Stomach (tissue), 9 donors: Measurements from ENCODE around the gene LITAF. TPM values are rescaled to one million over a fixed set of nuclear protein-coding genes. Genes with fewer than 3 reads are reported as not detected.

Experiments
- DNase-seq, 2 donors: peaks; one replicate each; pipeline versions ENCODE4 v3.0.0 to v3.0.0-alpha.2; 2013 to 2019
- H3K27ac ChIP-seq, 5 donors: fragments of 200-600 bp in 4 of 5; sonication (generic) in 4 of 5; one replicate each; pipeline ENCODE4 v1.5.1; 2013 to 2019; ENCODE audit warnings: mild to moderate bottlenecking in 1 of 5, moderate library complexity in 1 of 5
- H3K27me3 ChIP-seq, 3 donors: fragments of 200-600 bp; sonication (generic); one replicate each; pipeline ENCODE4 v1.5.1; 2017 to 2019; ENCODE audit warnings: mixed run types in 1 of 3
- H3K36me3 ChIP-seq, 4 donors: fragments of 200-600 bp; sonication (generic); 1 replicate in 3 of 4; 2 replicates in 1 of 4; pipeline ENCODE4 v1.5.1; 2016 to 2019
- H3K4me1 ChIP-seq, 4 donors: fragments of 200-600 bp; sonication (generic); one replicate each; pipeline ENCODE4 v1.5.1; 2016 to 2019
- H3K4me3 ChIP-seq, 4 donors: fragments of 200-600 bp; sonication (generic) in 3 of 4; one replicate each; pipeline ENCODE4 v1.5.1; 2016 to 2019; ENCODE audit warnings: mild to moderate bottlenecking in 1 of 4
- H3K9me3 ChIP-seq, 4 donors: fragments of 200-600 bp; sonication (generic); one replicate each; pipeline ENCODE4 v1.5.1; 2016 to 2019
- EP300 ChIP-seq: sonication (generic); formaldehyde crosslinking; IDR thresholded peaks from one replicate; pipeline ENCODE4 v1.6.1; 2017; ENCODE audit warnings: antibody characterized with exemption
- POLR2A ChIP-seq, 4 donors: fragments of 450-650 bp; IDR thresholded peaks; one replicate each; pipeline ENCODE4 v1.6.1; 2016; ENCODE audit warnings: antibody characterized with exemption in 4 of 4, control low read depth in 2 of 4, mild to moderate bottlenecking in 1 of 4, moderate library complexity in 1 of 4
- POLR2AphosphoS5 ChIP-seq, 3 donors: sonication (generic); formaldehyde crosslinking; IDR thresholded peaks; one replicate each; pipeline ENCODE4 v1.6.1; 2016; ENCODE audit warnings: antibody characterized with exemption in 3 of 3
- WGBS, 5 donors: extraction: QIAGEN DNeasy Blood & Tissue Kit in 3 of 5; methylation state at CpG; one replicate each; pipeline versions ENCODE4 v1.1.5 to v1.1.7; 2013 to 2018; 5-methylcytosine and 5-hydroxymethylcytosine counted together
- intact Hi-C: fragments of 100-400 bp; cut with DNase I; formaldehyde crosslinking; loops from one replicate; pipeline ENCODE4 v1.15.1; 2023; ENCODE audit warnings: low total_unique reads
- polyA plus RNA-seq, 3 donors: library from polyadenylated mRNA; stranded (reverse); fragments of 200-250 nt; gene quantifications; one replicate each; pipeline ENCODE4 v1.2.3, GENCODE V29; 2013
- total RNA-seq, 5 donors: library from RNA; depleted of rRNA; stranded (reverse); fragments of >200 nt; gene quantifications; one replicate each; pipeline versions ENCODE4 v1.1.0 to v1.2.3, GENCODE V29; 2014 to 2016
- TF ChIP-seq, protein P1 (sequence below), 7 experiments: fragments of 450-650 bp in 4 of 7; fragments of 200-600 bp in 3 of 7; sonication (generic) in 3 of 7; IDR thresholded peaks; one replicate each; pipeline ENCODE4 v1.5.1; 2016 to 2019; ENCODE audit warnings: antibody characterized with exemption in 7 of 7, control low read depth in 2 of 7, mild to moderate bottlenecking in 1 of 7
- donor health status: healthy with polysubstance abuse.
- donor health status: Bipolar disorder and iron deficiency.
- donor health status: healthy.

Gene LITAF
- total and polyA plus RNA-seq, 8 donors: 9.8 to 211 (median 60.2) TPM

DNA sequence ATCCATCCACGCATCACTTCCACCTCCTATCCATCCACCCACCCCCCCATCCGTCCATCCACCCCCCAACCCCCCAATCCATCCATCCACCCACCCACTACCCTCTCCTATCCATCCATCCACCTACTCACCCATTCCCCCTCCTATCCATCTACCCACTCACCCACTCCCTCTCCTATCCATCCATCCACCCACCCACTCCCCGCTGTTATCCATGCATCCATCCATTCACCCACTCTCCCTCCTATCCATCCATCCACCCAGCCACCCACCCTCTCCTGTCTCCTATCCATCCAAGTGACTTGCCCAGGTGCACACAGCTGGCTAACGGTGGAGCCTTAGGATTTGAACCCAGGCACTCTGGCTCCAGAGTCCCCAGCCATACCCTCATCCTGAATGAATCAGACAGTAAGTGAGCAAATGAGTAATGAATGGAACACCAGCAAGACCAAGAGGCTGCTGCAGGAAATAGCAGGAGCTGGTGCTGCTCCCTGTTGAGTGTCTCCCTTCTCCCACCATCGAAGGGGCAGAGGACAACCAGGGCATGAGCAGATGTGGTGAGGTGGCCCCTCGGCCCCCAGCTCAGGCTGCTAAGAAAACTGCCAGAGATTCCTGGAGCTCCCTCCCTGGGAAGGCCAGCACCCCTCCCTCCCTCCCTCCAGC lies 62.5 kb downstream of the LITAF start:
- Histone ChIP-seq H3K9me3 (peaks cover 0 to 11% (median 7%) of the 10 kb centered on the region in 4 donors), H3K4me1 (peaks cover 0 to 5% (median 0%) of the 10 kb centered on the region in 4 donors), H3K27me3 (peaks cover 0 to 12% (median 8%) of the 10 kb centered on the region in 3 donors), H3K36me3 (no peaks in the 10 kb centered on the region), H3K27ac (no peak overlapping the region), H3K4me3 (no peak overlapping the region)
- TF ChIP-seq POLR2AphosphoS5 (IDR thresholded peaks at IDR 0.05) (no peak), POLR2A (IDR thresholded peaks at IDR 0.05) (no peak), EP300 (no peak)
- TF ChIP-seq, protein P1, sequence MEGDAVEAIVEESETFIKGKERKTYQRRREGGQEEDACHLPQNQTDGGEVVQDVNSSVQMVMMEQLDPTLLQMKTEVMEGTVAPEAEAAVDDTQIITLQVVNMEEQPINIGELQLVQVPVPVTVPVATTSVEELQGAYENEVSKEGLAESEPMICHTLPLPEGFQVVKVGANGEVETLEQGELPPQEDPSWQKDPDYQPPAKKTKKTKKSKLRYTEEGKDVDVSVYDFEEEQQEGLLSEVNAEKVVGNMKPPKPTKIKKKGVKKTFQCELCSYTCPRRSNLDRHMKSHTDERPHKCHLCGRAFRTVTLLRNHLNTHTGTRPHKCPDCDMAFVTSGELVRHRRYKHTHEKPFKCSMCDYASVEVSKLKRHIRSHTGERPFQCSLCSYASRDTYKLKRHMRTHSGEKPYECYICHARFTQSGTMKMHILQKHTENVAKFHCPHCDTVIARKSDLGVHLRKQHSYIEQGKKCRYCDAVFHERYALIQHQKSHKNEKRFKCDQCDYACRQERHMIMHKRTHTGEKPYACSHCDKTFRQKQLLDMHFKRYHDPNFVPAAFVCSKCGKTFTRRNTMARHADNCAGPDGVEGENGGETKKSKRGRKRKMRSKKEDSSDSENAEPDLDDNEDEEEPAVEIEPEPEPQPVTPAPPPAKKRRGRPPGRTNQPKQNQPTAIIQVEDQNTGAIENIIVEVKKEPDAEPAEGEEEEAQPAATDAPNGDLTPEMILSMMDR (IDR thresholded peaks at IDR 0.05): no peak
- intact Hi-C loops: loop anchor here (10.0 kb wide), 2 partner anchors 59 to 291 kb away; no protein-coding TSS in a partner anchor
- 69 to 92% (median 82%) methylated on average over 4 to 6 of the region's 6 CpGs for WGBS, 5 donors
- no peak for DNase-seq

DNA sequence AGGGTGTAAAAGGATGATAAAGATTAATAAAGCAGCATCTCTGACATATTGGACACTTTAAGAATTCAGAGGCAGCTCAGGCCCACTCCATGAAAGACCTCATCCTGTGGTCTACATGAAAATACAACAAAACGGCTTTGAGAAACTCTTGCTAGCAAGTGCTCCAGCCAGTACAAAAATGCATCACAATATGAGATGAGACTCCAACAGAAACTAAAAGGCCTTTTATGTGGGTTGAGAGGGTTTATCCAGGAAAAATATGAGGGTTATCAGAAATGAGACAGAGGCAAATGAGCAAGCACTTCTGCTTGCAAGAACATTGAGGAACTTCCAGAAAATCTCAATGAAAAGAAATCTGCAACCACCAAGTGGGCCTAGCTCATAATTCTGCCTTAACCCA lies 65.7 kb downstream of the LITAF start:
- H3K36me3 ChIP-seq: no peaks in the 10 kb centered on the region
- no peak for DNase-seq
- H3K9me3 ChIP-seq: peaks cover 0 to 11% (median 7%) of the 10 kb centered on the region in 4 donors
- H3K4me1 ChIP-seq: no peaks in the 10 kb centered on the region
- no peak overlapping the region for H3K27ac ChIP-seq
- H3K27me3 ChIP-seq: no peaks in the 10 kb centered on the region
- TF ChIP-seq, protein P1 (IDR thresholded peaks at IDR 0.05): no peak
- TF ChIP-seq POLR2AphosphoS5 (IDR thresholded peaks at IDR 0.05) (no peak), EP300 (no peak), POLR2A (IDR thresholded peaks at IDR 0.05) (no peak)
- no peak overlapping the region for H3K4me3 ChIP-seq
- intact Hi-C loops: loop anchor here (10.0 kb wide), 2 partner anchors 56 to 294 kb away; no protein-coding TSS in a partner anchor
- 82 to 95% (median 92%) methylated on average over 1 of the region's 1 CpG for WGBS, 5 donors

DNA sequence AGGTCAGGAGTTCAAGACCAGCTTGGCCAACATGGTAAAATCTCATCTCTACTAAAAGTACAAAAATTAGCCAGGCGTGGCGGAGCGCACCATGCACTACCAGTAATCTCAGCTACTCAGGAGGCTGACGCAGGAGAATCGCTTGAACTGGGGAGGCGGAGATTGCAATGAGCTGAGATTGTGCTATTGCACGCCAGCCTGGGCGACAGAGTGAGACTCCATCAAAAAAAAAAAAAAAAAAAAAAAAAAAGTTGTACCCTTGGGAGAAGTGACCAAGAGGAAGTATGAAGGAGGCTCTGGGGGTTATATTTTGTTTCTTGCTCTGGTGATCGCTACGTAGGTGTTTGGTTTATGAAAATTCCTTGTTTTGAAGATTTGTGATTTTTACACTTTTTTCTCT lies 66.3 kb downstream of the LITAF start:
- H3K27ac ChIP-seq: no peak overlapping the region
- H3K27me3 ChIP-seq: no peaks in the 10 kb centered on the region
- DNase-seq: no peak
- H3K9me3 ChIP-seq: peaks cover 0 to 11% (median 7%) of the 10 kb centered on the region in 4 donors
- TF ChIP-seq, protein P1 (IDR thresholded peaks at IDR 0.05): no peak
- TF ChIP-seq EP300: no peak
- no peak for TF ChIP-seq POLR2AphosphoS5 (IDR thresholded peaks at IDR 0.05)
- no peak for TF ChIP-seq POLR2A (IDR thresholded peaks at IDR 0.05)
- no peak overlapping the region for H3K4me3 ChIP-seq
- intact Hi-C loops: loop anchor here (10.0 kb wide), 2 partner anchors 56 to 294 kb away; no protein-coding TSS in a partner anchor
- H3K36me3 ChIP-seq: no peaks in the 10 kb centered on the region
- H3K4me1 ChIP-seq: no peaks in the 10 kb centered on the region
- 90 to 97% (median 97%) methylated on average over 10 of the region's 10 CpGs for WGBS, 5 donors

DNA sequence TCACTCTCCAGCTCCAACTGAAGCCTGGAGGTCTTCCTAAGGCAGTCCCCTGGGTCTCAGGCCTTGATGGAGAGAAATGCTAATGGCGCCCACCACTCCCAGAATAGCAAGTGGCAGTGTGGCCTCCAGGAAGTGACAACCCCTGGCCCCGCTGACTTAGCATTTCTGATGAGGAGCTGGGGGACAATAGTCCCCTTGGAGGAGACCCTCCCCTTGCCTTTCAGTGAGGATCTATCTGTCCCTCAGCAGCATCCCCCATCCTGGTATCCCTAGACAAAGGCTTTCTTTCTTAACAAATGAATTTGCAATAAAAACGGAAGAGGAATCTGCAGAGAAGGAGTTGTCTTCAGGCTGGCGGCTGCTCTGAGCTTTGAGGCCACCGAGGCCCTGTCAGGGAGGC lies 68.8 kb downstream of the LITAF start:
- 71 to 95% (median 88%) methylated on average over 5 of the region's 5 CpGs for WGBS, 5 donors
- no peaks in the 10 kb centered on the region for H3K4me1 ChIP-seq

More for the DNA sequence above, 68.8 kb downstream of the LITAF start:
- H3K27me3 ChIP-seq: no peaks in the 10 kb centered on the region
- DNase-seq: no peak
- no peak overlapping the region for H3K27ac ChIP-seq
- no peak overlapping the region for H3K4me3 ChIP-seq
- intact Hi-C loops: no loop called here
- peaks cover 0 to 11% (median 7%) of the 10 kb centered on the region in 4 donors for H3K9me3 ChIP-seq
- no peak for TF ChIP-seq EP300
- no peaks in the 10 kb centered on the region for H3K36me3 ChIP-seq
